Jurkat, Clone E6-1 (cell line): ENCODE measurements around the gene PRKN.

Experiments used
- DNase-seq: peaks from one replicate; pipeline ENCODE4 v3.0.0-alpha.2; 2011; ENCODE audit warnings: low read depth, low spot score
- H3K4me3 ChIP-seq: 2 replicates; pipeline ENCODE4 v1.5.1; 2011; ENCODE audit warnings: mild to moderate bottlenecking, low read length, control low read depth, moderate library complexity

The PRKN gene

DNA sequence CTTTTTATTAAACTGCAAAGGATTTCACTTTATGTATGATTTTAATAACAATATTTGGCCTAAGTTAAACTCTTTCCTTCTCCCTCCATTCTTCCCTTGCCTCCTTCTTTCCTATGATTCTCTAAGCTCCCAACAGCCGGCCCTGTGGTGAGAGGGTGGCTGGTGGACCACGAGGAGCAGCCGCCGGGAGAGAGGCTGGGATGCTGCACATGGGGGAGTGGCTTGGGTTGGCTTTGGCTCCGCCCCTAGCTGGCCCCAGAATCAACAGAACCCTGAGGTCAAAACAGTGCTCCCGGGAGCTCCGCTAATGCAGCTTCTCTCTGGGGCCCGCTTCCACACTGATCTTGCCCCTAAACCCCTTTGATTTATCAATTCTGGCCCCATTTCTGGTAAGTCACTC lies 1063.9 kb downstream of the PRKN start:
- H3K4me3 ChIP-seq, result no peak overlapping the region
- no peak for DNase-seq

- H3K4me3 ChIP-seq, result no peak overlapping the region
- peak; percentile 19 for DNase-seq
Observed at GRCh38 chr6:161660666-161661571, 1066.6 kb downstream of the PRKN start.

- H3K4me3 ChIP-seq, result no peak overlapping the region
Observed at GRCh38 chr6:161658211-161658610, 1069.4 kb downstream of the PRKN start.

DNA sequence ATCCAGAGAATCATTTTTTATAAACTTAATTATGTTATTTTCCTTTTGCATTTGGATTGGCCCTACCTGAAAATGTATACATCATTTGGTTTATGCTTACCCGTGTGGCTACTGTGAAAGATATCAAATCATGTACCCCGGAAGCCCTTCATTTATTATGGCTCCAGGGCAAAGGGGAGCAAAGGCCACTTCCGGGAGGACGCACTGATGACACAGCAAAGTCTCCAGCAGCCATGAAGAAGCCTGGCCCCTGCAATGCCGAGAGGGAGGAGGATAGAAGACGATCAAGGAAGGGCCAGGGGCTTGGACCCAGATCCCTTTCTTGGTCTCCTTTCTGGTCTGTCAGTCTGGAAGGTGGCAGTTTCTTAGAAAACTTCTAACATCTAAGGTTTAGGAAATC lies 1073.4 kb downstream of the PRKN start:
- DNase-seq, result no peak
- no peak overlapping the region for H3K4me3 ChIP-seq

More at GRCh38 chr6:161658211-161658610, 1069.4 kb downstream of the PRKN start:
- DNase-seq, result no peak

DNA sequence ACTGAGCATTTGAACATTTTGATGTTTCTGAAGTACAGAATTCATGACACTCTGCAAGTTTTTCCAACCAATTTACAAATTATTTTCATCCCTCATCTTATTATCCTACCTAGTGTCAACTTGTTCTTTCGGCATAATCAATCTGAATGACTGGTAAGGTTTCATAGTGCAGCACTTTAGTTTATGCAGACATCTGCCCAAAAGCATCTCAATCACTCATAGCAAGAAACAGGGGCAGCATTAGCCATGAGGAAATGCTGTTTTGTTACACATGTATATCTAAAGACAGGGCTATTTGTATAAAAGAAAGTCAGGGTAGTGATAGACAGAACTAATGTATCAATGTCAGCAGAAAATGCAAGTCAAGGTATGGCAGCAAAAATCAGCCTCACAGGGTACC lies 1075.6 kb downstream of the PRKN start:
- DNase-seq, result no peak
- no peak overlapping the region for H3K4me3 ChIP-seq

DNA sequence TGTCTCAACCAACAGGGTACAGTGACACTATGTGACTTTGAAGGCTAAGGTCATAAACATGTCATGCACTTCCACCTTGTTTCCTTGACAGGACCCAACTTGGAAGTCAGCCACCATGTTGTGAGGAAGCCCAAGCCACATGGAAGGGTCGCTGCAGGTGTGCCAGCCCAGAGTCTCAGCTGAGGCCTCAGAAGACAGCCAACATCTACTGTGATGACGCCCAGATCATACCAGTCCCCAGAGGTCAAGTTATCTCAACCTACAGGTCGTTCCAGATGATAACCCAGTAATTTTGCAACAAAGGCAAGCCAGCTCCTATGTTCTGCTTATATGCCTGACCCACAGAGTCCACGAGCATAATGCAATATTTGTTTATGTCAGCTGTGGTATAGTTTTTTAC lies 1077.7 kb downstream of the PRKN start:
- H3K4me3 ChIP-seq, result no peak overlapping the region
- DNase-seq, result no peak

DNA sequence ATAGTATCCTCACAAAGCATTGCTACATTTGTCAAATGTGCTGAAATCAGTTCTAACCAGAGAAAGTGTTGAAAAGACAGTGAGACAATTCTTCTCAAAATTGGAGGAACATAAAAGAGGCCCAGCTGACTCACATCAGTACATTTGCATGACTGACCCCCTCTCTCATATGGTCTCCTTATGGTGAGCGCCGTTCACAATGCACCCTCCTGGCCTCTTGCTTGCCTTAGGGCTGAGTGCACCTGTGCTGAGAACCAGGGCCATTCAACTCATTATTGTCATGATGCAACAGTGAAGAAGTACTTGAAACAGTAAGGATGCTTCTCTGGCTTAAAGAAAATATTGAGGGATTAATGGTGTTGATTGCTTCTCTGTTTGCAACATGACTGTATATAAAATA lies 1078.5 kb downstream of the PRKN start:
- DNase-seq, result no peak
- no peak overlapping the region for H3K4me3 ChIP-seq

DNA sequence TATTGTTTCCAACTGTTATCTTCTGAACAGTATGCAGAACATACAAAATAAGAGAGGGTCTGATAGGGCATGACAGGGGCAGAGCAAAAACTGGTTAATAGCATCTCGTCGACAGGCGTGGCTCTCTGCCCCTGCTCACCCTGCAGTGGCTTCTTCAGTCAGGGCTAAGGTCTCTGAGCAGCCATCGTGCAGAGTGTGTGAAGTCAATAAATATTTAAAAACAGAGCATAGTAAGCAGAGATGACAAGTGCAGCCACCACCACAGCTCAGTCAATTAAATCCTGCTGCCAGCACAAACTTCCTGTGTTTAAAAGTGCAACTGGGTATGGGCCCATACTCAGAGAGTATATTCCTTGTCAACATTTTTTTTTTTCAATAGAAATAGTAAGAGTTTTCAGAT lies 1080.3 kb downstream of the PRKN start:
- H3K4me3 ChIP-seq, result no peak overlapping the region
- no peak for DNase-seq

GRCh38 chr6:161644521-161644920 lies 1083.0 kb downstream of the PRKN start:
- DNase-seq, result no peak
- H3K4me3 ChIP-seq, result no peak overlapping the region

DNA sequence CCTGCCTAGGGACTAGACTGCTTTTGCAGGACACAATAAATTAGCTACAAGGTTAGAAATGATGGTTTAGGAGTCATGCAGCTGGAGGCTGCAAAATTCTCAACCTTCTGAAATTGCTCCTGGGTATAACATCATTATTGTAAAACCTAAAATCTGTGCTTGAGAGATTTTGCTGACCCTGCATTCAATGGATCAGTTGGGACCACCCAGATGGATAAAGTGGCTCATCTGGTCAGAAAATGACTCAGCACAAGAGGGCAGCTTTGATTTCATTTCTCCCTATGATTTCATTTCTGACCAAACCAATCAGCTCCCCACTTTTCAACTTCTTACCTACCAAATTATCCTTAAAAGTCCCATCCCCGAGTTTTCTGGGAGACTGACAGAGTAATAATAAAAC lies 1086.4 kb downstream of the PRKN start:
- no peak for DNase-seq
- no peak overlapping the region for H3K4me3 ChIP-seq

- H3K4me3 ChIP-seq, result no peak overlapping the region
- DNase-seq, result no peak
Observed at GRCh38 chr6:161639772-161640171, 1087.8 kb downstream of the PRKN start.

DNA sequence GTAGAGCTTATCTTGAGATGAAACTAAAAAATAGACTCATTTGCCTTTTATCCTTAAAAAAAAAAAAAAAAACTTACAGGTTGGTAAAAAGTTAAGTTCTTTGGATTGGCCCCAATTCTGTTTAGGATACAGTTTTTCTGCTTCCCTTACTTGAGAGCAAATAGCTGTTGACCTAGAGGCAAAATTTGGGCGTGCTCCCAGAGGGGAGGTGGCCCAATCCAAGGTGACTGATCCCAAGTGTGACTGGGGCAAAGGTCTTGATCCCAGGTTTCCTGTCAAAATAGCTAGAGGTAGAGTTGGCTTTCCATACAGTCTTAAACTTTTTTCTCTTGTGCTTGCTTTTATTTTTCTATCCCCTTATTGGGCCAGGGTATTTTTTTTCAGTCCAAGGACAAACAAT lies 1089.9 kb downstream of the PRKN start:
- no peak overlapping the region for H3K4me3 ChIP-seq
- DNase-seq, result no peak

GRCh38 chr6:161636882-161637430 lies 1090.6 kb downstream of the PRKN start:
- no peak overlapping the region for H3K4me3 ChIP-seq
- no peak for DNase-seq

- no peak overlapping the region for H3K4me3 ChIP-seq
- no peak for DNase-seq
Observed at GRCh38 chr6:161635975-161636374, 1091.6 kb downstream of the PRKN start.

- H3K4me3 ChIP-seq, result no peak overlapping the region
- no peak for DNase-seq
Observed at GRCh38 chr6:161634916-161635315, 1092.7 kb downstream of the PRKN start.

DNA sequence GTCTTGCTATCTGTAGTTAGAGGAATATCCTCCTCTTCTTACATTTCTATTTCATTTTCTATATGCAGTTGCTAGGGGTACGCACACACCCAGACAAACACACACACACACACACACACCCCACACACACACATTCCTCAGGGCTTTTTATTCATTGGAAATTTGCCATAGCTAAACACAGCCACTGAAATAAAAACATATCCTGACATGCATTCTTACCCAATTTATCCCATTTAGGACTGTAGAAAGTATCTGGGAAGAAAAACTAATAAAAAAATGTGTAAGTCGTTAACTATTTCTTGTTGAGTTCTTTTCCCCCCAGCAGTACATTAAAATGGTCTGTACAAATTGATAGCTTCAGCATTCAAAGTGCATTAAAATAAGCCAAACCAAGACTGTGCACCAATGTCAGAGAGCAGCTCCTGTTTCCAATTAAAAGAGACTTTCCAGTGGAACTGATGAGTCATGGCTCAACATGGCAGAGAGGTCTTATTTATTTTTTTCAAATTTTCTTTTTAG lies 1095.8 kb downstream of the PRKN start:
- no peak for DNase-seq
- H3K4me3 ChIP-seq, result no peak overlapping the region

DNA sequence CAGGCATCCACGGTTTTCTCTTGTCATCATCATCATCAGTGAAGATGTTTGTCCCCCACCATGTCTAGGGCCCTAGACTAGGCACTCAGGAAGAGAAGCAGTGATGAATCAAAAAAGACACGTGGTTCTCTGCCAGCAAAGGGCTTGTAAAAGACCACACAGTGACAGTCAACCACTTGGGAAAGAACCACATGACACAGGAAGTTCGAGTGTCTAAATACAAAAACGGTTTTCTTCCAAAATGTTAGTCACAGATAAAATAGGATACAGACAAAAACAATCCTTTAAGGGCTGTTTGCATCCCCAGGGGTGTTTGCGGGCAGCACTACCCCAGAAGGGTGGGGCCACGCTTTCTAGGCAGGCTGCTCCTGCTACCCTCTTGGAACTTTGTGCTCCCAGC lies 1096.9 kb downstream of the PRKN start:
- DNase-seq, result peak; percentile 15

DNA sequence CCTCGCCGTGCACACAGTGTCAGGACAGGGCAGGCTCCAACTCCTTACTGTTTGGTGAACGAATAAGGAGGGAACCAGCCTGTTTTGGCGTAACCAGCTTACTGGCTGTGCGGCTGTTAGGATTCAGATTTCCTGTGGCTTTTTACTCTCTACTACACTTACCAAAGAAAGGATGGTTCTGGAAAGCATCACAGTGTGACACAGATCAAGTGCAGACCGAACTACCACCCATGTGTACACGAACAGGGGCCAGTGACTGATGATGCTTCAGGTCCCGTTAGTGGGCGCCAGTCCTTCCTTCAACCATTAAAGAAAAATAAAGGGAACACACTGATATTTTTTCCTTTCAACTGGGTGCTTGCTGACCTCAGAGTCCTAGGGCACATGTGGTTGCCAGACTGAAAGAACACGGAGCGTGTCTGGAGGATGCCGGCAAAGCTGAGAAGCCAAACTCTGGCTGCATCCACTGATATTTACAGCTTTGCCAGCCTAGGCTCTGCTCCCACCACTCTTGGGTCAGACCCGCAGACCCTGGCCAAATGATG lies 1101.4 kb downstream of the PRKN start:
- DNase-seq, result no peak
- no peak overlapping the region for H3K4me3 ChIP-seq

More for the DNA sequence above, 1096.9 kb downstream of the PRKN start:
- no peak overlapping the region for H3K4me3 ChIP-seq

DNA sequence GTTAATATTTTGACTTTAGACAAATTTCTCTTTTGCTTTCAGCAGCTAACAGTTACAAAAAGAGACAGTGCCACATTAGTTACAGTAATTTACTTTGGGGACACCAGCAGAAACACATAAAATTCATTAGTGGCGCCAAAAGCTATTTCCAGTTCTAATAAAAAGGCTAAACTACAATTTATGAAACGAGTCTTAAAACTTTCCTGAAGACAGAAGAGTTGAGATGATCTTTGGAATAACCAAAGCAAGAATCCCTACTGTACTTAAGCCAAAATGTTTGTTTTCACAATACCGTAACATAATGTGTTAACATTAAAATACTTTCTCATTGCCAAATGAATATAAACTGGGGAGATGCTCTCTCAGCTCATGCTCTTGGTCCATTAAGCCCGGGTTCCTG lies 1103.5 kb downstream of the PRKN start:
- DNase-seq, result no peak
- H3K4me3 ChIP-seq, result no peak overlapping the region

DNA sequence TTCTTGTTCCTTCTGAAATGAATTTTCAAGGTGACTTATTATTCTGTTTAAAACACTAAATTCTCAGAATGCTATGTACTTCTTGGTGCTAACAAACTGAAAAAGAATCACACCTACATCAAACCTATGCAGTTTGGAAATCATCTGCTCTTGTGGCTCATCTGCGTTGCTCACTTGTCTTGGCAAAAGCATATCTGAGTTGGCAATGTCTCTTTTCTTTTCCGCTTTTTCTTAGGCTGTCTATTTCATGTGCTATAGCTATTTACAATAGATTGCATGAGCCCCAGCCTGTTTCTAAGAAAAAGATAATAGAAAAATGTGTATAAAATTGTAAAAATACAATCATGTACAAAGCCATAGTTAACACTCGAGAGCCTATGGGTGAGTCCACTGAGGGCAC lies 1104.8 kb downstream of the PRKN start:
- no peak for DNase-seq
- H3K4me3 ChIP-seq, result no peak overlapping the region
